Liver (tissue), 3 donors: ENCODE data around the gene ST3GAL5.

Source experiments
- CTCF ChIP-seq: fragments of 150-350 bp; IDR thresholded peaks from 2 replicates; pipeline ENCODE4 v1.5.1; 2017; ENCODE audit warnings: improper control_type of control experiment, low read depth, low read length; ENCODE audit not compliant: missing input control
- RAD21 ChIP-seq, 2 donors: IDR thresholded peaks; 2 replicates each; pipeline ENCODE4 v1.6.1; 2016; ENCODE audit warnings: antibody characterized with exemption in 2 of 2, mild to moderate bottlenecking in 2 of 2
- RXRA ChIP-seq, 2 donors: IDR thresholded peaks; 2 replicates each; pipeline ENCODE4 v1.6.1; 2017 to 2018; ENCODE audit warnings: antibody characterized with exemption in 2 of 2, mild to moderate bottlenecking in 1 of 2
- TF ChIP-seq, protein P1 (sequence below): IDR thresholded peaks from 2 replicates; pipeline ENCODE4 v1.6.1; 2016; ENCODE audit warnings: antibody characterized with exemption, mild to moderate bottlenecking
- donor health status: healthy.
- donor health status: healthy.

GRCh38 chr2:85914922-85915321 lies 26.1 kb upstream of the ST3GAL5 start:
- no peak for TF ChIP-seq RAD21 (IDR thresholded peaks at IDR 0.05)
- TF ChIP-seq CTCF, result no peak
- TF ChIP-seq, protein P1, sequence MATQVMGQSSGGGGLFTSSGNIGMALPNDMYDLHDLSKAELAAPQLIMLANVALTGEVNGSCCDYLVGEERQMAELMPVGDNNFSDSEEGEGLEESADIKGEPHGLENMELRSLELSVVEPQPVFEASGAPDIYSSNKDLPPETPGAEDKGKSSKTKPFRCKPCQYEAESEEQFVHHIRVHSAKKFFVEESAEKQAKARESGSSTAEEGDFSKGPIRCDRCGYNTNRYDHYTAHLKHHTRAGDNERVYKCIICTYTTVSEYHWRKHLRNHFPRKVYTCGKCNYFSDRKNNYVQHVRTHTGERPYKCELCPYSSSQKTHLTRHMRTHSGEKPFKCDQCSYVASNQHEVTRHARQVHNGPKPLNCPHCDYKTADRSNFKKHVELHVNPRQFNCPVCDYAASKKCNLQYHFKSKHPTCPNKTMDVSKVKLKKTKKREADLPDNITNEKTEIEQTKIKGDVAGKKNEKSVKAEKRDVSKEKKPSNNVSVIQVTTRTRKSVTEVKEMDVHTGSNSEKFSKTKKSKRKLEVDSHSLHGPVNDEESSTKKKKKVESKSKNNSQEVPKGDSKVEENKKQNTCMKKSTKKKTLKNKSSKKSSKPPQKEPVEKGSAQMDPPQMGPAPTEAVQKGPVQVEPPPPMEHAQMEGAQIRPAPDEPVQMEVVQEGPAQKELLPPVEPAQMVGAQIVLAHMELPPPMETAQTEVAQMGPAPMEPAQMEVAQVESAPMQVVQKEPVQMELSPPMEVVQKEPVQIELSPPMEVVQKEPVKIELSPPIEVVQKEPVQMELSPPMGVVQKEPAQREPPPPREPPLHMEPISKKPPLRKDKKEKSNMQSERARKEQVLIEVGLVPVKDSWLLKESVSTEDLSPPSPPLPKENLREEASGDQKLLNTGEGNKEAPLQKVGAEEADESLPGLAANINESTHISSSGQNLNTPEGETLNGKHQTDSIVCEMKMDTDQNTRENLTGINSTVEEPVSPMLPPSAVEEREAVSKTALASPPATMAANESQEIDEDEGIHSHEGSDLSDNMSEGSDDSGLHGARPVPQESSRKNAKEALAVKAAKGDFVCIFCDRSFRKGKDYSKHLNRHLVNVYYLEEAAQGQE, result no peak
- no peak for TF ChIP-seq RXRA (IDR thresholded peaks at IDR 0.05)
